B cell (primary cell): ENCODE results near the gene TUBGCP2.

Experiments
- CTCF ChIP-seq: fragments of 200-600 bp; IDR thresholded peaks from one replicate; pipeline ENCODE4 v1.8.0; 2022; ENCODE audit warnings: antibody characterized with exemption, mild to moderate bottlenecking
- EZH2 ChIP-seq: IDR thresholded peaks from 2 replicates; pipeline ENCODE4 v1.6.1; 2012; ENCODE audit warnings: borderline replicate concordance, low read depth, mild to moderate bottlenecking, moderate library complexity, low read length; ENCODE audit not compliant: insufficient read depth, poor library complexity, severe bottlenecking

GRCh38 chr10:133230044-133230361, 78.7 kb downstream of the TUBGCP2 start, which contains the start of gene UTF1:
- TF ChIP-seq CTCF (no peak), EZH2 (no peak)
